Measurements from ENCODE around the gene NNAT.

The NNAT gene

GRCh38 chr20:37523012-37523391 is 2.0 kb downstream of the NNAT start:
- in situ Hi-C loops (cut with MboI; ENCODE audit: low sequenced_read_pairs) = no loop called here

GRCh38 chr20:37523911-37524700 is 3.1 kb downstream of the NNAT start:
- in situ Hi-C loops (cut with MboI; ENCODE audit: low sequenced_read_pairs) = no loop called here

- in situ Hi-C loops (cut with MboI; ENCODE audit: low sequenced_read_pairs) = loop anchor here (25.0 kb wide), 1 partner anchor 263 kb away; the partner anchor contains the start of gene GHRH
These were observed 4.0 kb downstream of the NNAT start for GRCh38 chr20:37524859-37525708.

GRCh38 chr20:37525810-37526209 is 4.8 kb downstream of the NNAT start:
- in situ Hi-C loops (cut with MboI; ENCODE audit: low sequenced_read_pairs) = loop anchor here (25.0 kb wide), 1 partner anchor 264 kb away; the partner anchor contains the start of gene GHRH

GRCh38 chr20:37526238-37526838 is 5.3 kb downstream of the NNAT start:
- in situ Hi-C loops (cut with MboI; ENCODE audit: low sequenced_read_pairs) = loop anchor here (25.0 kb wide), 1 partner anchor 264 kb away; the partner anchor contains the start of gene GHRH

GRCh38 chr20:37526839-37527637 is 6.0 kb downstream of the NNAT start:
- in situ Hi-C loops (cut with MboI; ENCODE audit: low sequenced_read_pairs) = loop anchor here (25.0 kb wide), 1 partner anchor 265 kb away; the partner anchor contains the start of gene GHRH

GRCh38 chr20:37527638-37528445 is 6.8 kb downstream of the NNAT start, which contains the start of gene BLCAP:
Gene BLCAP, minus strand, starts transcription at chr20:37527876. Its CDS starts 8,702 bp downstream, at chr20:37519174.
- in situ Hi-C loops (cut with MboI; ENCODE audit: low sequenced_read_pairs) = loop anchor here (25.0 kb wide), 1 partner anchor 266 kb away; the partner anchor contains the start of gene GHRH

GRCh38 chr20:37528446-37529213 is 7.6 kb downstream of the NNAT start:
- in situ Hi-C loops (cut with MboI; ENCODE audit: low sequenced_read_pairs) = loop anchor here (25.0 kb wide), 1 partner anchor 266 kb away; the partner anchor contains the start of gene GHRH

GRCh38 chr20:37529214-37529967 is 8.3 kb downstream of the NNAT start:
- in situ Hi-C loops (cut with MboI; ENCODE audit: low sequenced_read_pairs) = loop anchor here (25.0 kb wide), 1 partner anchor 267 kb away; the partner anchor contains the start of gene GHRH

- in situ Hi-C loops (cut with MboI; ENCODE audit: low sequenced_read_pairs) = loop anchor here (25.0 kb wide), 1 partner anchor 268 kb away; the partner anchor contains the start of gene GHRH
These were observed 9.0 kb downstream of the NNAT start for GRCh38 chr20:37529968-37530600.

- in situ Hi-C loops (cut with MboI; ENCODE audit: low sequenced_read_pairs) = loop anchor here (25.0 kb wide), 1 partner anchor 268 kb away; the partner anchor contains the start of gene GHRH
These were observed 9.6 kb downstream of the NNAT start for GRCh38 chr20:37530696-37531095.

GRCh38 chr20:37531856-37532255 is 10.8 kb downstream of the NNAT start:
- in situ Hi-C loops (cut with MboI; ENCODE audit: low sequenced_read_pairs) = loop anchor here (25.0 kb wide), 1 partner anchor 270 kb away; the partner anchor contains the start of gene GHRH

GRCh38 chr20:37533154-37533715 is 12.2 kb downstream of the NNAT start:
- in situ Hi-C loops (cut with MboI; ENCODE audit: low sequenced_read_pairs) = loop anchor here (25.0 kb wide), 1 partner anchor 271 kb away; the partner anchor contains the start of gene GHRH

GRCh38 chr20:37534401-37535157 is 13.5 kb downstream of the NNAT start:
- in situ Hi-C loops (cut with MboI; ENCODE audit: low sequenced_read_pairs) = loop anchor here (25.0 kb wide), 1 partner anchor 272 kb away; the partner anchor contains the start of gene GHRH

GRCh38 chr20:37535443-37536132 is 14.5 kb downstream of the NNAT start:
- in situ Hi-C loops (cut with MboI; ENCODE audit: low sequenced_read_pairs) = loop anchor here (25.0 kb wide), 1 partner anchor 273 kb away; the partner anchor contains the start of gene GHRH
